Mammary epithelial cell (primary cell): ENCODE data around the gene OLFM1.

Experiments
- EZH2 ChIP-seq: IDR thresholded peaks from 2 replicates; pipeline ENCODE4 v1.6.1; 2012; ENCODE audit warnings: low read length, inconsistent platforms, borderline replicate concordance
- TF ChIP-seq, protein P1 (sequence below), 2 donors: IDR thresholded peaks in 1 of 2; conservative IDR thresholded peaks in 1 of 2; 2 replicates each; pipeline ENCODE4 v1.5.1; 2011 to 2012; ENCODE audit warnings: inconsistent platforms in 2 of 2, low read length in 2 of 2, mild to moderate bottlenecking in 2 of 2, control low read depth in 1 of 2, low read depth in 1 of 2; ENCODE audit not compliant: insufficient read depth in 1 of 2; ENCODE audit errors: extremely low read depth in 1 of 2

DNA sequence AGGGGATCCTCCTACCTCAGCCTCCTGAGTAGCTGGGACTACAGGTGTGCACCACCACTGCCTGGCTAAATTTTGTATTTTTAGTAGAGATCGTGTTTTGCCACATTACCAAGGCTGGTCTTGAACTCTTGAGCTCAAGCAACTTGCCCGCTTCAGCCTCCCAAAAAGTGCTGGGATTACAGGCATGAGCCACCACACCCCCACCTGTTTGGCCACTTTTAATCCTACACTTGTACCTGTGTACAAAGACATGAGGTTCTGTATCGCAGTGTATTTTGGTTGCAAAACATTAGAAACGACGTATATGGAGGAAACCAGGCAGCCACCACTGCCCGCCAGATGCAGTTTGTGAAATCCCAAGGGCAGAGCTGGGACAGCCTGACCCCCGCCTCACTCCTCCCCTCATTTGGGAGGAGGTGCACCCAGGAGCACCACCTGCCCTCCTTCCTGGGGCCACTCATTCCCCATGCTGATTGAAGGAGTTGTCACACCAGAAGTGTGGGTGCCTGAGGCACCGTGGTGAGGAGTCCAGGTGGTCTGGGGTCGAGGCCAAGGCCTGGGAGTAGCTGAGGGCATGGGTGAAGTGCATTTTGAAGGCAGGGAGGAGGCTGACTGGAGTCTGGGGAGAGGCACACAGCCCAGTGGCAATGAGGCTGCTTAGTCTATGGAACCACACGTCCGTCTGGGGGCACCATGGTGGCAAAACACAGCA, 39.3 kb upstream of the OLFM1 start:
- TF ChIP-seq, protein P1, sequence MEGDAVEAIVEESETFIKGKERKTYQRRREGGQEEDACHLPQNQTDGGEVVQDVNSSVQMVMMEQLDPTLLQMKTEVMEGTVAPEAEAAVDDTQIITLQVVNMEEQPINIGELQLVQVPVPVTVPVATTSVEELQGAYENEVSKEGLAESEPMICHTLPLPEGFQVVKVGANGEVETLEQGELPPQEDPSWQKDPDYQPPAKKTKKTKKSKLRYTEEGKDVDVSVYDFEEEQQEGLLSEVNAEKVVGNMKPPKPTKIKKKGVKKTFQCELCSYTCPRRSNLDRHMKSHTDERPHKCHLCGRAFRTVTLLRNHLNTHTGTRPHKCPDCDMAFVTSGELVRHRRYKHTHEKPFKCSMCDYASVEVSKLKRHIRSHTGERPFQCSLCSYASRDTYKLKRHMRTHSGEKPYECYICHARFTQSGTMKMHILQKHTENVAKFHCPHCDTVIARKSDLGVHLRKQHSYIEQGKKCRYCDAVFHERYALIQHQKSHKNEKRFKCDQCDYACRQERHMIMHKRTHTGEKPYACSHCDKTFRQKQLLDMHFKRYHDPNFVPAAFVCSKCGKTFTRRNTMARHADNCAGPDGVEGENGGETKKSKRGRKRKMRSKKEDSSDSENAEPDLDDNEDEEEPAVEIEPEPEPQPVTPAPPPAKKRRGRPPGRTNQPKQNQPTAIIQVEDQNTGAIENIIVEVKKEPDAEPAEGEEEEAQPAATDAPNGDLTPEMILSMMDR (conservative IDR thresholded peaks at IDR 0.05 in 1 of 2, IDR thresholded peaks at IDR 0.05 in 1 of 2; ENCODE audit: extremely low read depth in 1 of 2, insufficient read depth in 1 of 2, low read depth in 1 of 2, low read length in 2 of 2), result no peak
- no peak for TF ChIP-seq EZH2
